ENCODE results near the gene ATRN. TPM values are rescaled to one million over a fixed set of nuclear protein-coding genes. Genes with fewer than 3 reads are reported as not detected.

Gene ATRN
- total and polyA plus RNA-seq, 7 donors = 1.2 to 16.1 (median 11.4) TPM

- H3K4me1 ChIP-seq = no peaks in the 10 kb centered on the region
- TF ChIP-seq POLR2A (IDR thresholded peaks at IDR 0.05) (no peak), POLR2AphosphoS5 (IDR thresholded peaks at IDR 0.05) (no peak), CTCF (IDR thresholded peaks at IDR 0.05) (no peak), EP300 (IDR thresholded peaks at IDR 0.05) (no peak)
- intact Hi-C loops (cut with DNase I) = no loop called here
- no peaks in the 10 kb centered on the region for H3K9me3 ChIP-seq
- no peak overlapping the region for H3K27ac ChIP-seq
- no peaks in the 10 kb centered on the region for H3K27me3 ChIP-seq
- H3K4me3 ChIP-seq = no peak overlapping the region
- DNase-seq = no peak
- no peaks in the 10 kb centered on the region for H3K36me3 ChIP-seq
- 60 to 81% methylated on average over 8 of the region's 8 CpGs for whole genome bisulfite sequencing, 2 donors
Measured at GRCh38 chr20:3446779-3447178, 24.0 kb upstream of the ATRN start.

GRCh38 chr20:3447321-3447720 lies 23.5 kb upstream of the ATRN start:
- Histone ChIP-seq H3K36me3 (no peaks in the 10 kb centered on the region), H3K27ac (no peak overlapping the region), H3K27me3 (no peaks in the 10 kb centered on the region), H3K4me1 (no peaks in the 10 kb centered on the region), H3K9me3 (no peaks in the 10 kb centered on the region), H3K4me3 (no peak overlapping the region)
- DNase-seq = no peak
- intact Hi-C loops (cut with DNase I) = no loop called here
- WGBS, 2 donors = 76 to 85% methylated on average over 2 of the region's 2 CpGs
- TF ChIP-seq EP300 (IDR thresholded peaks at IDR 0.05) (no peak), POLR2A (IDR thresholded peaks at IDR 0.05) (no peak), CTCF (IDR thresholded peaks at IDR 0.05) (no peak), POLR2AphosphoS5 (IDR thresholded peaks at IDR 0.05) (no peak)

GRCh38 chr20:3449319-3449718 lies 21.5 kb upstream of the ATRN start:
- no peak overlapping the region for H3K4me3 ChIP-seq
- H3K36me3 ChIP-seq = no peaks in the 10 kb centered on the region
- WGBS, 2 donors = 74 to 83% methylated on average over 1 of the region's 1 CpG
- no peak for TF ChIP-seq POLR2A (IDR thresholded peaks at IDR 0.05)
- TF ChIP-seq EP300 (IDR thresholded peaks at IDR 0.05) = no peak
- TF ChIP-seq POLR2AphosphoS5 (IDR thresholded peaks at IDR 0.05) = no peak
- no peak for TF ChIP-seq CTCF (IDR thresholded peaks at IDR 0.05)
- no peaks in the 10 kb centered on the region for H3K27me3 ChIP-seq
- H3K27ac ChIP-seq = no peak overlapping the region
- intact Hi-C loops (cut with DNase I) = no loop called here
- DNase-seq = no peak
- H3K4me1 ChIP-seq = no peaks in the 10 kb centered on the region
- no peaks in the 10 kb centered on the region for H3K9me3 ChIP-seq

DNA sequence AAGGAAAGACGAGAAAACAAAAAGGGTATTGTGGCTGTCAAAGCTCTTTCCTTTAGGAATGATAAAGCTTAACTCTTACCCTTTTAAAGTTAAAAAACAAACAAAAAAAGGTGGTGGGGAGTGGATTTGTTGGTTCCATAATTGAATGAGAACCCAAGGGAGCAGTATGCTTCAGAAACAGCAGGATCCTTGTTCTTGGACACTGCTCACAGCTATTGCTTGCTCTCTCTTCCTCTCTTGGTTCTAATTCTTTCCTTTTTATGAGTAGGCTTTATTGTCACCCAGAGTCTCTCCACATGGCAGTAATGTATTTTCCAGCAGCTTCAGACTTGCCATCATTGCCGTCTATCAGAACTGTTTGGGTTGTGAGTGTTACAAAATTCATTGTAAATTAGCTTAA lies 18.7 kb upstream of the ATRN start:
- Histone ChIP-seq H3K27ac (no peak overlapping the region), H3K9me3 (no peaks in the 10 kb centered on the region), H3K4me3 (no peak overlapping the region), H3K36me3 (no peaks in the 10 kb centered on the region), H3K27me3 (peaks cover 0 to 4% (median 0%) of the 10 kb centered on the region in 3 donors), H3K4me1 (no peaks in the 10 kb centered on the region)
- intact Hi-C loops (cut with DNase I) = no loop called here
- WGBS, 2 donors = 25 to 63% methylated on average over 2 of the region's 2 CpGs
- DNase-seq = no peak
- no peak for TF ChIP-seq CTCF (IDR thresholded peaks at IDR 0.05)
- TF ChIP-seq EP300 (IDR thresholded peaks at IDR 0.05) = no peak
- no peak for TF ChIP-seq POLR2AphosphoS5 (IDR thresholded peaks at IDR 0.05)
- TF ChIP-seq POLR2A (IDR thresholded peaks at IDR 0.05) = no peak

- TF ChIP-seq POLR2A (IDR thresholded peaks at IDR 0.05) (no peak), CTCF (IDR thresholded peaks at IDR 0.05) (no peak), POLR2AphosphoS5 (IDR thresholded peaks at IDR 0.05) (no peak), EP300 (IDR thresholded peaks at IDR 0.05) (no peak)
- H3K4me3 ChIP-seq = no peak overlapping the region
- intact Hi-C loops (cut with DNase I) = no loop called here
- H3K27ac ChIP-seq = no peak overlapping the region
- H3K27me3 ChIP-seq = peaks cover 0 to 4% (median 0%) of the 10 kb centered on the region in 3 donors
- H3K9me3 ChIP-seq = no peaks in the 10 kb centered on the region
- H3K4me1 ChIP-seq = no peaks in the 10 kb centered on the region
- WGBS, 2 donors = 59 to 79% methylated on average over 4 of the region's 4 CpGs
- DNase-seq = no peak
- no peaks in the 10 kb centered on the region for H3K36me3 ChIP-seq
Measured at GRCh38 chr20:3452690-3453089, 18.1 kb upstream of the ATRN start.

All from sigmoid colon (tissue), 7 donors.